ENCODE results near the gene IFT52. TPM values are rescaled to one million over a fixed set of nuclear protein-coding genes. Genes with fewer than 3 reads are reported as not detected.

The IFT52 gene
- total and polyA plus RNA-seq, 2 of the 8 experiments (the other 6 are each of a cell fraction or from before 2014, with no cell fraction given): 35.6 to 40.4 TPM

- Histone ChIP-seq H4K91ac (replicated peaks; ENCODE audit: insufficient read length, low read length) (no peak overlapping the region), H2BK15ac (ENCODE audit: low read length) (no peak overlapping the region), H2AFZ (ENCODE audit: low read length) (no peak overlapping the region), H3K27ac (ENCODE audit: low read depth, low read length) (no peak overlapping the region), H3K23ac (ENCODE audit: insufficient read length) (no peak overlapping the region), H2AK5ac (ENCODE audit: low read depth, low read length) (no peak overlapping the region), H3K4me1 (replicated peaks in 1 of 4; ENCODE audit: control insufficient read depth in 3 of 4, insufficient read depth in 4 of 4, low read length in 3 of 4) (peaks cover 0 to 2% (median 0%) of the 10 kb centered on the region in 4 experiments; a peak in 1 of 7 replicates), H3K23me2 (ENCODE audit: low read depth, low read length) (no peaks in the 10 kb centered on the region), H2BK120ac (replicated peaks; ENCODE audit: low read depth, low read length) (no peak overlapping the region), H3K14ac (ENCODE audit: insufficient read length) (no peak overlapping the region), H3K56ac (replicated peaks; ENCODE audit: insufficient read length, low read depth, low read length) (no peak overlapping the region), H3K4me2 (ENCODE audit: insufficient read depth in 1 of 2, low read depth in 2 of 2, low read length in 2 of 2) (no peak overlapping the region), H2BK20ac (ENCODE audit: low read length) (no peak overlapping the region), H3K9ac (replicated peaks in 1 of 4; ENCODE audit: extremely low read depth in 1 of 4, low read depth in 3 of 4, low read length in 3 of 4) (no peak overlapping the region), H2BK5ac (ENCODE audit: low read depth, low read length) (no peak overlapping the region), H3K4me3 (ENCODE audit: extremely low read depth in 1 of 4, insufficient read depth in 2 of 4, low read depth in 3 of 4, low read length in 4 of 4) (no peak overlapping the region), H3K36me3 (ENCODE audit: control insufficient read depth in 2 of 4, insufficient read depth in 4 of 4, low read length in 3 of 4) (peaks cover 3 to 45% (median 29%) of the 10 kb centered on the region in 4 experiments; a peak in 7 of 8 replicates), H3K79me1 (ENCODE audit: low read depth, low read length) (no peaks in the 10 kb centered on the region), H4K8ac (ENCODE audit: extremely low read depth, insufficient read depth, low read length) (no peak overlapping the region), H3K79me2 (ENCODE audit: control insufficient read depth in 1 of 2, insufficient read depth in 2 of 2, low read length in 2 of 2) (no peaks in the 10 kb centered on the region), H4K5ac (ENCODE audit: insufficient read length, low read depth, low read length) (no peak overlapping the region), H2BK12ac (ENCODE audit: low read depth, low read length) (no peak overlapping the region), H3K9me3 (ENCODE audit: insufficient read depth in 2 of 2, low read depth in 1 of 2, low read length in 1 of 2) (no peaks in the 10 kb centered on the region), H3K4ac (replicated peaks; ENCODE audit: insufficient read length, low read depth, low read length) (no peak overlapping the region), H4K20me1 (replicated peaks in 1 of 2; ENCODE audit: control insufficient read depth in 1 of 2, insufficient read depth in 2 of 2, low read length in 2 of 2) (peaks cover 2 to 3% of the 10 kb centered on the region in 2 experiments), H3K18ac (ENCODE audit: extremely low read depth, low read length) (no peak overlapping the region), H3K27me3 (replicated peaks in 1 of 4; ENCODE audit: control insufficient read depth in 3 of 4, extremely low read depth in 1 of 4, insufficient read depth in 3 of 4, low read length in 3 of 4) (no peaks in the 10 kb centered on the region)
- ChIA-PET POLR2A (ENCODE audit: partially characterized antibody) (interaction anchor here (0.8 to 1.8 kb wide), 5 partner anchors 12 to 232 kb away, joined by 3 to 5 read pairs (median 4); partner anchors contain the start of genes MYBL2 and SRSF6), CTCF (ENCODE audit: partially characterized antibody) (interaction anchor here (0.5 to 6.4 kb wide), 5 partner anchors 21 to 389 kb away, joined by 3 to 49 read pairs (median 3); partner anchors contain the start of gene IFT52)
- DNase-seq (ENCODE audit: low read depth in 1 of 2, low spot score in 2 of 2) (no peak), FAIRE-seq (no peak)
- no peak for TF ChIP-seq E2F6 (IDR thresholded peaks at IDR 0.05)
- no peak for TF ChIP-seq SAP30 (IDR thresholded peaks at IDR 0.05; ENCODE audit: insufficient read depth, insufficient replicate concordance, low read length)
- TF ChIP-seq EGR1 (IDR thresholded peaks at IDR 0.05; ENCODE audit: borderline replicate concordance, low read depth, low read length): no peak
- TF ChIP-seq RNF2 (IDR thresholded peaks at IDR 0.05; ENCODE audit: borderline replicate concordance, low read depth, low read length, missing control alignments, poor library complexity, severe bottlenecking): no peak
- no peak for TF ChIP-seq NANOG (IDR thresholded peaks at IDR 0.05; ENCODE audit: insufficient read depth, low read depth, low read length, poor library complexity, severe bottlenecking)
- TF ChIP-seq EP300 (IDR thresholded peaks at IDR 0.05; ENCODE audit: borderline replicate concordance in 1 of 2, low read depth in 2 of 2, low read length in 2 of 2): no peak
- TF ChIP-seq RAD21 (IDR thresholded peaks at IDR 0.05 in 1 of 2, conservative IDR thresholded peaks at IDR 0.05 in 1 of 2; ENCODE audit: low read depth in 2 of 2, low read length in 2 of 2): no peak
- 75% methylated on average over 4 of the region's 4 CpGs; no CpG with 5 or more reads in 1 of the 2 experiments for WGBS, 2 experiments (ENCODE audit: extremely low coverage in 1 of 2, insufficient coverage in 1 of 2, insufficient read length in 1 of 2, insufficient replicate concordance in 2 of 2, low coverage in 1 of 2, low lambda C conversion rate in 2 of 2, missing lambda C conversion rate in 1 of 2)
Measured at GRCh38 chr20:43689165-43689564, 98.4 kb downstream of the IFT52 start.

Data from H1 (cell line).